GM19043 (cell line): ENCODE results near the gene APCS.

ENCODE experiments used
- ATAC-seq: cut with Tn5 transposase; IDR thresholded peaks from one replicate; pipeline ENCODE4 v1.9.1; 2021; ENCODE audit warnings: low read depth; ENCODE audit not compliant: unreplicated experiment

Gene APCS

DNA sequence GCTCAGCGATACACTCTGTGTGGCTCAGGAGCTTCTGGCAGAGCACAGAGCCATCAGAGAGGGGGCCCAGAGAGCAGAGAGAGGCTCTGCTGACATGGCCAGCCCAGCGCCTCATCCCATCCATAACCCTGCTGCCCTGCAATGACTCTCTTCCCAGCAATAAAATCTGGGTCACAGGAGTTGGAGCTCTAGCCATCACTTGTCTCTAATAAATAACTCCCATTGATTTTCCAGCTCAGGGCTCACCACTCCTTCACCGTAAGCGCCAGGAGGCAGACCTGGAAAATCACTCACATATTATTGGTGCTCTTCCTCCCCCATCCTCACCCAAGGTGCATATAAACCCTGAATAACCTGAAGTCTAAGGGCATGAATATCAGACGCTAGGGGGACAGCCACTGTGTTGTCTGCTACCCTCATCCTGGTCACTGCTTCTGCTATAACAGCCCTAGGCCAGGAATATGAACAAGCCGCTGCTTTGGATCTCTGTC is at the start of gene APCS:
Gene APCS (plus strand): TSS at position 366 of the 491 bp plus-strand sequence. CDS start 96 bp downstream, at position 462.
- ATAC-seq = no peak

- ATAC-seq = no peak
These were observed 39.5 kb upstream of the APCS start for GRCh38 chr1:159548126-159548525.

DNA sequence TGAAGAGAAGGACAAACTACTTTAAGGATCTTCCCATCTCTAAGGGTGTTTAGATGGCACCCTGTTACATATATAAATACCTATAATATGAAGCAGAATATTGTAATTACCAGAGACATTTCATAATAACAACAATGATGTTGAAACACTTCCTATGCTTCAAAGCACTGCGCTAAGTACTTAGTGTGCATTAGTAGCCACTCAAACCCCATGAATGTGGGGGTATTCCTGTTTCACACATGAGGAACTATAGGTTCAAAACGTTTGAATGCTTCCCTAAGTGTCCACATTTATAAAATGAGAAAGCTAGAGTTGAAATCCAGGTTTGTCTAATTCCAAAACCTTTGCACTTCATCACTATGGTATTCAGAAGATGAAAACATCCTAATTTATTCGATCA is 33.4 kb upstream of the APCS start:
- ATAC-seq = no peak

DNA sequence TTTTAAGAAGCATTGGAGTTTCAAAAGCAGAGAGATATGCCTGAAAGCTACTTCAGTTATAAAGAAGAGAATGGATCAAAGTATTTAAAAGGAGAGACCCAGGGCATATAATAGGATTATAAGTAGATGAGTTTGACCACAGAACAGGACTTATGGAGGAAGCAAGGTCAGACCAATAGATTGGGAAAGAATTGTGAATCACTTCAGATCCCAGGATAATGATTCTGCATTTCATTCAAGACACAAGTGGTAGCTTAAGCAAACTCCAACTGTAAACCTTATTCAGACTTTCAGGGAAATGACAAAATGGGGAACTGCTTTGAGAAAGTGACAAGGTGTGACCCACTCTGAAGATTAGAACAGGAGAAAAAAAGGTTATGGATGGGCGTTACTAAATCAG is 32.9 kb upstream of the APCS start:
- ATAC-seq = no peak

GRCh38 chr1:159556931-159557369 is 30.7 kb upstream of the APCS start:
- ATAC-seq = no peak

DNA sequence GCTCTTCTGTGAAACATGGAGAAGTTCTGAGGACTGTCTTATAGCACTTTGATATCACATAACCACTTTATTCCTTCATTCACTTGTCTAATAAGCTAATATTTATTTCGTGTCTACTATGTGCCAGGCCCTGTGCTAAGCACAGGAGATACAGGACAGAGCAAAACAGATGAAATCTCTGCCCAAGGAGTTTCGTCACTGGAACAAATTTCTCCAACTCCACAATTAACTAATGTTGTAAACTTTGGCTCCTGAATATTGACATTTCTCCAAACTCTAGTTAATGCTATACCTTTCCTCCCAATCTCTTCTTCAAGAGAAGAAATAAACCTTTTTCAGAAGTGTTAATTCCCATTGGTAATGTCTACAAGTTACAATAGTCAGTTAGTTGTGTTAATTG is 27.0 kb upstream of the APCS start:
- ATAC-seq = no peak

- no peak for ATAC-seq
These were observed 26.1 kb upstream of the APCS start for GRCh38 chr1:159561497-159561896.

- ATAC-seq = no peak
These were observed 24.9 kb upstream of the APCS start for GRCh38 chr1:159562680-159563079.

DNA sequence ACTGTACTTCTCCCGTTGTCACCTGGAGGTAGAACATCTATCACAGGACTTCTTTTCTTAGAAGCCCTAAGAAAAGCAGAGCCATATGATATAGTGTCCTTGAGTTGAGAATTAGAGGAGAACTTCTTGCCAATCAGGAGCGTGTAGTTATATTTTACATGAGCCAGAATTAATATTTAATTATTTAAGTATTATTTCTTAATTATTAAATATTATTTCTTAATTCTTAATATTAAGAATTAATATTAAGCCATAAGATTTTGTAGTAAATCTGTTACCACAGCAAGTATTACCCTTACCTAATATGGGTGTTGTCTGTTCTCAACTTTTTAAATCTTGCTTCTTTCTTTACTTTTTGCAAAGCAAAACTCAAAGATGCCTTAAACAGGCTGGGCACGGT is 10.2 kb upstream of the APCS start:
- ATAC-seq = no peak

GRCh38 chr1:159580340-159580739 is 7.3 kb upstream of the APCS start:
- ATAC-seq = no peak

- ATAC-seq = no peak
These were observed 6.2 kb upstream of the APCS start for GRCh38 chr1:159581422-159581821.

GRCh38 chr1:159584536-159584935 is 3.1 kb upstream of the APCS start:
- ATAC-seq = no peak

DNA sequence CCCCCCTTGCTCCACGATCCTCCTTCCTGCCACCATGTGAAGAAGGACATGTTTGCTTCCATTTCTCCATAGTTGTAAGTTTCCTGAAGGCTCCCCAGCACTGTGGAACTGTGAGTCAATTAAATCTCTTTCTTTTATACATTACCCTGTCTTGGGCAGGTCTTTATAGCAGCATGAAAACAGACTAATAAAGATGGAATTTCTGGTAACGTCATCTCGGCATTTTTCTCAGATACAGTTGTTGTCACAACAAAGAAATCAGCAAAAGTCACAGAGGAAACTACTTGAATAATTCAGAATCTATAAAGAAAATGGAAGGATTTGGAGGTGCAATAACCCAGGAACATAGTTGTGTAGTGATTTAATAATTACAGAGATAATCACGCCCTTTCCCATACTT is 4.4 kb downstream of the APCS start:
- no peak for ATAC-seq

DNA sequence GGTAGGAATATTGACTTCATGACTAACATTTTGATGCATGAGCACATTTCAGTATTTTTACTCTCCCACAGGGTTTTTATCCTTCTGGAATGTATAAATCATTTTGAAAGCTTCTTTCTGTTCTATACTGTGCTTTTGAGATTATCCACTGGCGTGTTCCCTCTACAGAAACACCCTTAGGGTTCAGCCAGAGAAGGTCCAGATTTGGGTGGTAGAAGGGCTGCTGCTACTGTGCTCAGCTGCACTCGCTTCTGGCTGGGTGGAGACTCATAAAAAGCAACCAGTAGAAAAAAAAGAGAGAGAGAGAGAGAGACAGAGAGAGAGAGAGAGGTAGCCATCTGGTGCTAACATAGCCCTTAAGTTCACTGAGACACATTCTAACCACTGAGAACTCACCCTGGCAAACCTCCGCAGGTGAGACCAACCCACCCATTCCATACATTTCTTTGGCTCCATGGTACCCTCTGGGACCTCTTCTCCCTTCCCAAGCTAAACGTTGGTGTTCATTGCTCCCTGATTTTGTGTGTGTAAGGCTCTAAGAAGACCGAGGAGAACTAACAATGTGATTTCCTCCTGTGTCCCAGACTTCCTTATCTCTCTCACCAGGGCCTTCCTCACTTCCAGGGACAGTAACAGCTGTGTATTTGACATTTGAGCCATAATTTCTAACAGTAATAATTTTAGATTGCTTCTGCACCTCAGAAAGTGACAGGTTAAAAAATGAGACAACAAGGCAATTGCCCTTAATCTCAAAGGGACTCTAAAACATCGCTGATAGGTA is 7.2 kb downstream of the APCS start:
- ATAC-seq = no peak

DNA sequence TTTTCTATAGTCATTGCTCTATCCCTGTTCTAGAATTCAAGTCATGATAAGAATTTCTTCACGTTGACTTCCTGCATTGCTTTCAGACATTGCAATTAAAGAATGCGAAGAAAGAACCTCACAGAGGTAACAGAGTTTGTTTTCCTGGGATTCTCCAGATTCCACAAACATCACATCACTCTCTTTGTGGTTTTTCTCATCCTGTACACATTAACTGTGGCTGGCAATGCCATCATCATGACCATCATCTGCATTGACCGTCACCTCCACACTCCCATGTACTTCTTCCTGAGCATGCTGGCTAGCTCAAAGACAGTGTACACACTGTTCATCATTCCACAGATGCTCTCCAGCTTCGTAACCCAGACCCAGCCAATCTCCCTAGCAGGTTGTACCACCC is 10.6 kb downstream of the APCS start:
- ATAC-seq = no peak

DNA sequence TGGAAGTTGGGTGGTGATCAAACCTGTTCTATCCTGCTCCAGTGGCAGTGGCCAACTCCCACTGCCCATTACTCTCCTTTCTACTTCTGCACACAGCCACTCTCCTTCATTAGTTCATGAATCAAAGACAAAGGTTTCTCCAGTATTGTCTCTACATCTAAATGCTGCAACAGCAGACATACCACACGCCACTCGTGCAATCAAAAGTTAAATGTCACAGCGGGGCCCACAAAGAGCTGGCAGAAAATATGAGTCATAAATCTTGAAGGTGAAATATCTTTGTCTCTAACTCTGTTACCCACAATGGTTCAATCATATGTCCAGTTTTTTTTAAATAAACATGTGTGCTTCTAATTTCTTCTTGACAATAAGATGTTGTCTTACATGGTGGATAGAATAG is 13.3 kb downstream of the APCS start:
- ATAC-seq = no peak

- no peak for ATAC-seq
These were observed 14.9 kb downstream of the APCS start for GRCh38 chr1:159602501-159602999.

- no peak for ATAC-seq
These were observed 24.7 kb downstream of the APCS start for GRCh38 chr1:159612211-159612885.

- ATAC-seq = no peak
These were observed 45.3 kb downstream of the APCS start for GRCh38 chr1:159632922-159633321.
